Heart left ventricle (tissue), 13 donors: ENCODE data around the gene LRMDA.

Source experiments
- CTCF ChIP-seq, 12 donors: fragments of 200-600 bp; sonication (generic) in 4 of 12; IDR thresholded peaks; one replicate each; pipeline versions ENCODE4 v1.5.0 to v1.8.0; 2018 to 2022; ENCODE audit warnings: antibody characterized with exemption in 12 of 12, mild to moderate bottlenecking in 5 of 12
- POLR2A ChIP-seq, 2 donors: fragments of 450-650 bp; IDR thresholded peaks; one replicate each; pipeline ENCODE4 v1.6.1; 2017; ENCODE audit warnings: antibody characterized with exemption in 2 of 2, mild to moderate bottlenecking in 2 of 2, moderate library complexity in 2 of 2
- donor health status: ischemic (EF 13 %, LVEDD 7.1; RV severe dilation, severe dysfunction).
- donor health status: DM: no; HTN: yes; CAD: no.
- donor health status: DM: no; HTN: no; CAD: no.
- donor health status: ischemic (EF 25% LVEDD 6.9; RV normal size, moderate dysfunction).
- donor health status: ischemic (EF 25% LVEDD 5.7; RV mildly dilated, moderate dysfunction).
- donor health status: ischemic (EF 35%, LVEDD 5.7; RV mildly dilated, moderate dysfunction).
- donor health status: nonischemic (EF 11% LVEDD 7.7; RV severe dilation, severe dysfunction).
- donor health status: DM: yes; HTN: yes; CAD: no.
- donor health status: PGD.
- donor health status: ischemic (EF 29% LVEDD 5.4; RV normal size, mild dysfunction).
- donor health status: nonischemic (EF 23%, LVEDD 6.1; RV moderate dilation, normal function).

GRCh38 chr10:75403939-75404814, 27.2 kb upstream of the LRMDA start:
- TF ChIP-seq CTCF (IDR thresholded peaks at IDR 0.05) (no peak), POLR2A (IDR thresholded peaks at IDR 0.05) (no peak)
